ENCODE results near the gene PLEKHG4B.

DNA sequence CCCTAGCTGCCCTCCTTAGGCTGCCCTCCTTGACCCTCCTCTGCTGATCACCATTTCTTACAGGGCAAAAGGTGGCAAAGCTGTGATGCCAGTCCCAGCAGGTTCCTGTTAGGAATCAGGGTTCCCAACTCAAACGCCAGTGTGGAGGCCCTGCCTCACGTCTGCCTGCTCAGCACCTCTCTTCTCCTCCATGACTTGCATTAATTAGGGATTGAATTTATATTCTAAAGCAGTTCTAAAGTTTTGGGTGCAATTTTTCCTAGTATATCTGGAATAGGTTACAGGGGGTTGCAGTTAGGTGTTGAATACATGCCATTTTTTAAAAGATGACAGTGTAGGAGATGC, 13.2 kb upstream of the PLEKHG4B start:
- no peak for TF ChIP-seq POLR2AphosphoS5 (IDR thresholded peaks at IDR 0.05; ENCODE audit: low read depth, low read length)
- no peak for TF ChIP-seq TAF1 (IDR thresholded peaks at IDR 0.05; ENCODE audit: borderline replicate concordance, low read depth, low read length)
- no peak for TF ChIP-seq POLR2A (IDR thresholded peaks at IDR 0.05; ENCODE audit: low read depth, low read length)
